T-cell (primary cell): ENCODE measurements around the gene RBPJ. TPM values are rescaled to one million over a fixed set of nuclear protein-coding genes. Genes with fewer than 3 reads are reported as not detected.

ENCODE experiments used
- ATAC-seq, 4 experiments: fragments of 200-7000 bp in 3 of 4; fragments of 150-1000 bp in 1 of 4; cut with Tn5 transposase; replicated peaks in 1 of 4; 1 replicate in 3 of 4; 2 replicates in 1 of 4; pipeline ENCODE4 v1.10.0; 2021; ENCODE audit warnings: moderate library complexity in 3 of 4, mild to moderate bottlenecking in 2 of 4, moderate number of reproducible peaks in 1 of 4
- CTCF ChIA-PET, 2 donors: fragments of 300-600 bp; sonication (Branson Sonifier 250); formaldehyde crosslinking; loops; one replicate each; lab custom pipeline; 2022; ENCODE audit warnings: antibody characterized with exemption in 2 of 2; lab: Charles Lee
- POLR2A ChIA-PET, 2 donors: fragments of 300-600 bp; sonication (Branson Sonifier 250); formaldehyde crosslinking; loops; one replicate each; lab custom pipeline; 2022; ENCODE audit warnings: antibody characterized with exemption in 2 of 2; lab: Charles Lee
- DNase-seq, 35 experiments: peaks; one replicate each; pipeline versions ENCODE4 v3.0.0 to v3.0.0-alpha.2; 2013 to 2023
- H3K27ac ChIP-seq: one replicate; pipeline ENCODE4 v1.5.1; 2013; ENCODE audit warnings: low read length
- H3K27me3 ChIP-seq, 2 experiments: replicated peaks in 1 of 2; 1 replicate in 1 of 2; 2 replicates in 1 of 2; pipeline versions ENCODE4 v1.6.1 to v1.7.0; 2013; ENCODE audit warnings: low read length in 1 of 2, mixed read lengths in 1 of 2; ENCODE audit not compliant: control insufficient read depth in 2 of 2, insufficient read depth in 2 of 2; ENCODE audit errors: extremely low read depth in 1 of 2
- H3K36me3 ChIP-seq, 2 donors: 1 replicate in 1 of 2; 2 replicates in 1 of 2; pipeline versions ENCODE4 v1.6.1 to v1.7.0; 2013; ENCODE audit warnings: low read length in 1 of 2; ENCODE audit not compliant: control insufficient read depth in 2 of 2, insufficient read depth in 1 of 2; ENCODE audit errors: extremely low read depth in 1 of 2
- H3K4me1 ChIP-seq, 2 experiments: 1 replicate in 1 of 2; 2 replicates in 1 of 2; pipeline versions ENCODE4 v1.6.1 to v1.7.0; 2013; ENCODE audit warnings: low read length in 2 of 2, mixed read lengths in 1 of 2; ENCODE audit not compliant: insufficient read depth in 2 of 2, control insufficient read depth in 1 of 2; ENCODE audit errors: extremely low read depth in 1 of 2
- H3K4me3 ChIP-seq, 2 donors: 1 replicate in 1 of 2; 2 replicates in 1 of 2; pipeline versions ENCODE4 v1.5.1 to v1.7.0; 2013; ENCODE audit warnings: mild to moderate bottlenecking in 2 of 2, low read length in 1 of 2, moderate library complexity in 1 of 2; ENCODE audit not compliant: control insufficient read depth in 1 of 2; ENCODE audit errors: extremely low read depth in 1 of 2
- H3K9me3 ChIP-seq: 2 replicates; pipeline ENCODE4 v1.7.0; 2013
- H3K27ac Mint-ChIP-seq, 2 donors: one replicate each; pipeline ENCODE4 v1.8.0; 2020 to 2021; ENCODE audit warnings: mild to moderate bottlenecking in 2 of 2, mixed read lengths in 2 of 2
- H3K27me3 Mint-ChIP-seq, 2 donors: one replicate each; pipeline ENCODE4 v1.8.0; 2021 to 2022; ENCODE audit warnings: mixed read lengths in 2 of 2
- H3K36me3 Mint-ChIP-seq: one replicate; pipeline ENCODE4 v1.8.0; 2021; ENCODE audit warnings: mixed read lengths
- H3K4me1 Mint-ChIP-seq, 3 donors: one replicate each; pipeline ENCODE4 v1.8.0; 2020 to 2022; ENCODE audit warnings: mixed read lengths in 3 of 3, mild to moderate bottlenecking in 1 of 3
- H3K4me3 Mint-ChIP-seq, 3 donors: one replicate each; pipeline ENCODE4 v1.8.0; 2020 to 2022; ENCODE audit warnings: mild to moderate bottlenecking in 3 of 3, mixed read lengths in 3 of 3, moderate library complexity in 3 of 3
- H3K9me3 Mint-ChIP-seq, 3 donors: one replicate each; pipeline ENCODE4 v1.8.0; 2020 to 2022; ENCODE audit warnings: mixed read lengths in 3 of 3
- WGBS: methylation state at CpG from one replicate; pipeline ENCODE4 v1.1.5; 2013; ENCODE audit warnings: missing lambda C conversion rate; ENCODE audit not compliant: insufficient coverage; 5-methylcytosine and 5-hydroxymethylcytosine counted together
- total RNA-seq, 35 experiments: library from RNA in 6 of 35; stranded (reverse) in 6 of 35; fragments of 120-200 nt in 1 of 35; gene quantifications; one replicate each; pipeline versions ENCODE4 v1.2.1 to v1.2.4 and lab custom pipeline; 2013 to 2026

RBPJ gene
- total RNA-seq, 5 donors from 2014 or later (not counting 1 experiment from before 2014, with no cell fraction given) = 55.6 to 81.1 (median 60.5) TPM

DNA sequence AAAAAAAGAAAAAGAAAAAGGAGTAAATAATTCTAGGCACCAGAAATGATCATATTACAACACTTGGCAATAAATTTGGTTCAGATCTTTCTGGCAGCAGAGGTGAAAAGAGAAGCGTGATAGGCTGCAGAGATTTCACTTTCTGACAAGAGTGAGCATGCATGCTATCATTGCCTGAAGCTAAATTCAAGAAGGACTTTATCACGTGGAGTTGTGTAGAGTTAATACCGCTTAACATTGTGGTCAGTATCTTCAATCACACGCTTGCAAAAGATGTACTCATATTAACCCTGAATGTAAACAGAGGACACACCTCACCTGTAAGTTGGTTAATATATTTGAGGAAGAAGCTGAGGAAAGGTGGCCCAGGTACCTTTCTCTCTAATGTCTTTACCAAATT, 31.4 kb upstream of the RBPJ start:
- H3K27me3 ChIP-seq = peaks cover 0 to 2% of the 10 kb centered on the region in 2 experiments
- no peak for ATAC-seq
- H3K4me1 ChIP-seq = no peaks in the 10 kb centered on the region
- Mint-ChIP-seq H3K9me3 (no peaks in the 10 kb centered on the region), H3K4me1 (peaks cover 0 to 10% (median 0%) of the 10 kb centered on the region in 3 donors), H3K36me3 (no peaks in the 10 kb centered on the region), H3K4me3 (no peak overlapping the region), H3K27me3 (no peaks in the 10 kb centered on the region), H3K27ac (no peak overlapping the region)
- no CpG with 5 or more reads among the region's 4 CpGs for WGBS
- DNase-seq = no peak
- no peaks in the 10 kb centered on the region for H3K36me3 ChIP-seq
- H3K9me3 ChIP-seq = no peaks in the 10 kb centered on the region
- ChIA-PET CTCF (interaction anchor here in 1 of 2 donors (0.7 kb wide), 1 partner anchor 159 kb away, joined by 3 read pairs; no protein-coding TSS in a partner anchor), POLR2A (no interaction called here)
- no peak overlapping the region for H3K27ac ChIP-seq
- H3K4me3 ChIP-seq = no peak overlapping the region

DNA sequence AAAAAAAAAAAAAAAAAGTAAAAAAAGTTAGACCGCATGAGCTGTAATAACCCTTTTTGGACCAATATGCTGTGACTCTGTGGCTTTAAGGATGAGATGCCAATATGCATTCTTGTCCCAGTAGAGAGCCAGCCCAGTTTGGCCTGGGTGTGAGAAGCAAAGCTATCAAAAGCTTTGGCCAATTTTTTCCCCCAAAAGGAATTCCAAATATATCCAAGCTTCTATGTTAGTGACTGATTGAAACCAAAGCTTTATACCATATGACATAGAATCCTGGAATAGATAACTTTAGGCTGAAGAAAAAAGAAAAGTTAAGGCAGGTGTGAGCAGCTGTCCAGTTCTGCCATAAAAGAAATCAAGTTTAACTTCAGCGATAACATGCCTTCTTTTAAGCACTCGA, 30.5 kb upstream of the RBPJ start:
- no CpG with 5 or more reads among the region's 3 CpGs for WGBS
- no peaks in the 10 kb centered on the region for H3K27me3 ChIP-seq
- Mint-ChIP-seq H3K4me3 (no peak overlapping the region), H3K9me3 (no peaks in the 10 kb centered on the region), H3K27ac (no peak overlapping the region), H3K27me3 (no peaks in the 10 kb centered on the region), H3K36me3 (no peaks in the 10 kb centered on the region), H3K4me1 (peaks cover 0 to 8% (median 0%) of the 10 kb centered on the region in 3 donors)
- POLR2A ChIA-PET = no interaction called here
- no peak overlapping the region for H3K4me3 ChIP-seq
- H3K36me3 ChIP-seq = no peaks in the 10 kb centered on the region
- no peak overlapping the region for H3K27ac ChIP-seq
- ATAC-seq (no peak), DNase-seq (no peak)
- CTCF ChIA-PET = interaction anchor here (0.6 to 0.7 kb wide), 3 partner anchors 119 to 738 kb away, joined by 3 read pairs; no protein-coding TSS in a partner anchor
- no peaks in the 10 kb centered on the region for H3K4me1 ChIP-seq
- H3K9me3 ChIP-seq = no peaks in the 10 kb centered on the region

DNA sequence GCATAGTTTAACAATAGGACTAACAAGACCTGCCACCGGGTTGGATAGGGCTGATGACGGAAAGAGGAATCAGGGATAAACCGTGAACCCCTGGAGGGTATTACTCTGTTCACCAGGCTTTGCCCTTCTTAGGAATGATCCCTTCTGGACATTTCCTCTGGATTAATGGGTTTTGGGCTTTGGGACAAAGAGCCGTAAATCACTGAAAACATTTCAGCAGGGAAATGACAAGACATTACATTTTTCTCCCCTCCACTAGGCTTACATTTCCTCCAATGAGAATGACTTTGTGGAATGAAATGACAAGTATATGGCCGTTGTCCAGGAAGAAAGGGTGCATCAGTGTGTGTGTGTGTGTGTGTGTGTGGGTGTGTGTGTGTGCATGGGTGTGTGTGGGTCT, 25.9 kb upstream of the RBPJ start:
- no peak overlapping the region for H3K4me3 ChIP-seq
- Mint-ChIP-seq H3K4me3 (no peak overlapping the region), H3K36me3 (no peaks in the 10 kb centered on the region), H3K9me3 (no peaks in the 10 kb centered on the region), H3K4me1 (peaks cover 0 to 14% (median 6%) of the 10 kb centered on the region in 3 donors), H3K27ac (no peak overlapping the region), H3K27me3 (no peaks in the 10 kb centered on the region)
- no peaks in the 10 kb centered on the region for H3K9me3 ChIP-seq
- POLR2A ChIA-PET = no interaction called here
- no peaks in the 10 kb centered on the region for H3K27me3 ChIP-seq
- H3K27ac ChIP-seq = no peak overlapping the region
- ATAC-seq (no peak), DNase-seq (no peak)
- H3K4me1 ChIP-seq = peaks cover 0 to 4% of the 10 kb centered on the region in 2 experiments
- CTCF ChIA-PET = no interaction called here
- WGBS = 90% methylated on average over 4 of the region's 5 CpGs
- H3K36me3 ChIP-seq = no peaks in the 10 kb centered on the region

DNA sequence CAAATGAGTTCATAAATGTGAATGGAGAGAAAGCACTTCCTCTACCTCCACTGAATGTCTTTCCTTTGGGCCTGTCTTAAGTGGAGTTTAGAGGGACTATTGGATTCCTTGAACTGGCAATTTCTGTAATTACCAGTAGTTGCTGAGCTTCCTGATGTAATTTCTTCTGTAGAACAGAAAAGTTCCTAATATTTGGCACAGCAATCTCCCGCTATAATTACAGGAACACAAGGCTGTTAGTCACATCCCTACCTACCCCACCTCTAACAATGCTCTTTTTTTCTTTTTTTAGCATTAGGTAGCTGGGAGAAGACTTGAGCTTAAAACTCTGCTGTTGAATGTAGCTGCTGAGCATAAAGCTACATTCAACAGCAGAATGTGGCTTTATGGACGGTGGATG, 24.8 kb upstream of the RBPJ start:
- no peaks in the 10 kb centered on the region for H3K27me3 ChIP-seq
- Mint-ChIP-seq H3K27me3 (no peaks in the 10 kb centered on the region), H3K36me3 (no peaks in the 10 kb centered on the region), H3K4me1 (peaks cover 0 to 19% (median 6%) of the 10 kb centered on the region in 3 donors), H3K27ac (no peak overlapping the region), H3K4me3 (no peak overlapping the region), H3K9me3 (no peaks in the 10 kb centered on the region)
- no peaks in the 10 kb centered on the region for H3K9me3 ChIP-seq
- no peak for DNase-seq
- CTCF ChIA-PET = no interaction called here
- peaks cover 0 to 6% of the 10 kb centered on the region in 2 experiments for H3K4me1 ChIP-seq
- WGBS = no CpG with 5 or more reads among the region's 2 CpGs
- no peak overlapping the region for H3K4me3 ChIP-seq
- POLR2A ChIA-PET = interaction anchor here (0.5 to 0.6 kb wide), 2 partner anchors 175 to 575 kb away, joined by 4 to 6 read pairs; no protein-coding TSS in a partner anchor
- H3K27ac ChIP-seq = no peak overlapping the region
- no peaks in the 10 kb centered on the region for H3K36me3 ChIP-seq
- ATAC-seq = no peak

DNA sequence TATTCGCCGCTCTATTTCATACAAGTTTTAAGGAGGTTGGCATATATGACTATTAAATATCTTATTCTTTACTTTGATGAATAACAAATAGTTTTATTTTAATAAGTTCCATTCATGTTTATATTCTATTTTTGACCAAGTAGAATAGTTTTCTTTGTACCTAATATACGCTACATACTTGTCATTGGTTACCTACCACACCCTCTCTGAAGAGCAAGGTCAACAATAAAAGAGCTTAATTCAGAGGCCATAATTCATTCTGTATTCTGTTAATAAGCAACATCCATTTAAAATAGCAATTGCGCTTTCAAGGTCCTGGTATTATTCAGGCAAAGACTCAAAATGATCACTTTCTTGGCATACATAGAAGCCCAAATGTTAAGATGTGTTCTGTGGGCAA, 24.3 kb upstream of the RBPJ start:
- no peaks in the 10 kb centered on the region for H3K27me3 Mint-ChIP-seq
- H3K36me3 ChIP-seq = no peaks in the 10 kb centered on the region

DNA sequence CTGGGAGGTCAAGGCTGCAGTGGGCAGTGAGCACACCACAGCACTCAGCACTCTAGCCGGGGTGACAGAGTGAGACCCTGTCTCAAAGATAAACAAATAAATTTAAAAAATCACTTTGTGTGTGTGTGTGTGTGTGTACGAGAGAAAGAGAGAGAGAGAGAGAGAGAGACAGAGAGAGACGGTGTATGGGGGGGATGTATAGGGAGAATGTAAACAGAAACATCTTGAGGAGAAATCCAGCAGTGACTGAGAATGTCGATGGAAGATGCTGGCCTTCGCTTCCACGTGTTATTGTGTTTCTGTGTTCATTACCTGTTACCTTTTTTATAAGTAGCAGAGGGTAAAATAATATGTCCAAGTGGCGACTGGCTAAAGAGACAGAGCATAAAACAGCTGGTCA, 23.6 kb upstream of the RBPJ start:
- Histone ChIP-seq H3K27ac (no peak overlapping the region), H3K4me3 (no peak overlapping the region), H3K4me1 (peaks cover 0 to 6% of the 10 kb centered on the region in 2 experiments), H3K9me3 (no peaks in the 10 kb centered on the region), H3K36me3 (no peaks in the 10 kb centered on the region), H3K27me3 (no peaks in the 10 kb centered on the region)
- Mint-ChIP-seq H3K4me1 (peaks cover 0 to 19% (median 6%) of the 10 kb centered on the region in 3 donors), H3K27ac (no peak overlapping the region), H3K27me3 (no peaks in the 10 kb centered on the region), H3K36me3 (no peaks in the 10 kb centered on the region), H3K9me3 (no peaks in the 10 kb centered on the region), H3K4me3 (no peak overlapping the region)
- CTCF ChIA-PET = interaction anchor here in 1 of 2 donors (0.6 kb wide), 1 partner anchor 22 kb away, joined by 3 read pairs; no protein-coding TSS in a partner anchor
- DNase-seq (no peak), ATAC-seq (no peak)
- WGBS = 100% methylated on average over 3 of the region's 7 CpGs
- POLR2A ChIA-PET = interaction anchor here in 1 of 2 donors (0.6 kb wide), 1 partner anchor 344 kb away, joined by 3 read pairs; no protein-coding TSS in a partner anchor

More for the DNA sequence above, 24.3 kb upstream of the RBPJ start:
- peaks cover 0 to 6% of the 10 kb centered on the region in 2 experiments for H3K4me1 ChIP-seq
- no peak overlapping the region for H3K4me3 Mint-ChIP-seq
- peaks cover 0 to 19% (median 6%) of the 10 kb centered on the region in 3 donors for H3K4me1 Mint-ChIP-seq
- no peak for DNase-seq
- no peaks in the 10 kb centered on the region for H3K9me3 ChIP-seq
- no peaks in the 10 kb centered on the region for H3K36me3 Mint-ChIP-seq
- H3K4me3 ChIP-seq = no peak overlapping the region
- POLR2A ChIA-PET = interaction anchor here (0.5 to 0.6 kb wide), 2 partner anchors 176 to 576 kb away, joined by 4 to 6 read pairs; no protein-coding TSS in a partner anchor
- no peak overlapping the region for H3K27ac ChIP-seq
- CTCF ChIA-PET = no interaction called here
- ATAC-seq = no peak
- H3K27ac Mint-ChIP-seq = no peak overlapping the region
- H3K27me3 ChIP-seq = no peaks in the 10 kb centered on the region
- H3K9me3 Mint-ChIP-seq = no peaks in the 10 kb centered on the region
- 100% methylated on average over 1 of the region's 4 CpGs for WGBS
